Anterior cingulate cortex (tissue), 58 donors: Measurements from ENCODE around the gene ATP6V0B.

Source experiments
- DNase-seq, 58 donors: peaks; one replicate each; lab custom pipeline; 2025; lab: John Stamatoyannopoulos, UW

Gene ATP6V0B

DNA sequence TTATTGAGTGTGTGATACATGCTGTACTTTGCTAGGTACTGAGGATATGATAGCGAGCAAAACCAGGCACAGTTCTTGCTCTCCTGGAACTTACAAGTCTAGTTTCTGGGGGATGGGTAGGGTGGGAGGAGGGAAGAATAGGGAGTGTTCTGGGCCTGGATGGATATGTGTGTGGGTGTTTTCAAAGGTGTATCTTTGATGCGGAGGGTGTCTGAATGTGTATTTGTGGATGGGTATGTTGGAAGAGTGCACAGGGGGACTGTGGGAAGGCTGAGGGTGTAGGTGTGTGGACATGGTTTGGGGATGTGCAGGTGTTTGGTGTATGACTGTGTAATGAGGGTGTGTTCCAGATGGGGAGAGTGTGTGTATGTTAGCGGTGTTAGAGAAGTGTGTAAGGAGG lies 9.4 kb upstream of the ATP6V0B start:
- DNase-seq: no peak

- no peak for DNase-seq
Observed at GRCh38 chr1:43968348-43968948, 6.3 kb upstream of the ATP6V0B start.

DNA sequence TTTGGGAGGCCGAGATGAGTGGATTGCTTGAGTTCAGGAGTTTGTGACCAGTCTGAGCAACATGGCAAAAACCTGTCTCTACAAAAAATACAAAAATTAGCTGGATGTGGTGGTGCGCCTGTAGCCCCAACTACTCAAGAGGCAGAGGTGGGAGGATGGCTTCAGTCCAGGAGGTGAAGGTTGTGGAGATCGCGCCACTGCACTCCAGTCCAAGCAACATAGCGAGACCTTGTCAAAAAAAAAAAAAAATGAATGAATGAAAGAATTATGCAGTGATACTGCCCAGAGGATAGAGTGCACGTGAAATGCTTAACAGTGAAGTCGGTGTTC lies 5.4 kb upstream of the ATP6V0B start:
- DNase-seq: no peak

GRCh38 chr1:43969746-43970466 lies 4.9 kb upstream of the ATP6V0B start, which contains the start of gene DPH2:
TSS of gene DPH2 (plus strand) at chr1:43970010. CDS start at chr1:43970176, 166 bp downstream.
- peak; percentile 59 to 99 (median 95) for DNase-seq

- no peak for DNase-seq
Observed at GRCh38 chr1:43970502-43970901, 4.3 kb upstream of the ATP6V0B start.

DNA sequence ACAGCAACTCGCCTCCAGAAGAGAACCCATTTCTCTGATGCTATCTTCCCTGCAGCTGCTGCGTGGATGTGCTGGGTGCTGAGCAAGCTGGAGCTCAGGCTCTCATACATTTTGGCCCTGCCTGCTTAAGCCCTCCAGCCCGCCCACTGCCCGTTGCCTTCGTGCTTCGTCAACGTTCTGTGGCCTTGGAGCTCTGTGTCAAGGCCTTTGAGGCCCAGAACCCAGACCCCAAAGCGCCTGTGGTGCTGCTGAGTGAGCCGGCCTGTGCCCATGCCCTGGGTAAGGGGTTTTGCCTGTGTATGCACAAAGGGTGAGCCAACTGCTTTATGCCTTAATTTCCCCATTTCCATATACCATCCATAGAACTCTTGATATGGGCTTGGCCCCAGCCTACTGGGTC lies 3.8 kb upstream of the ATP6V0B start:
- no peak for DNase-seq

DNA sequence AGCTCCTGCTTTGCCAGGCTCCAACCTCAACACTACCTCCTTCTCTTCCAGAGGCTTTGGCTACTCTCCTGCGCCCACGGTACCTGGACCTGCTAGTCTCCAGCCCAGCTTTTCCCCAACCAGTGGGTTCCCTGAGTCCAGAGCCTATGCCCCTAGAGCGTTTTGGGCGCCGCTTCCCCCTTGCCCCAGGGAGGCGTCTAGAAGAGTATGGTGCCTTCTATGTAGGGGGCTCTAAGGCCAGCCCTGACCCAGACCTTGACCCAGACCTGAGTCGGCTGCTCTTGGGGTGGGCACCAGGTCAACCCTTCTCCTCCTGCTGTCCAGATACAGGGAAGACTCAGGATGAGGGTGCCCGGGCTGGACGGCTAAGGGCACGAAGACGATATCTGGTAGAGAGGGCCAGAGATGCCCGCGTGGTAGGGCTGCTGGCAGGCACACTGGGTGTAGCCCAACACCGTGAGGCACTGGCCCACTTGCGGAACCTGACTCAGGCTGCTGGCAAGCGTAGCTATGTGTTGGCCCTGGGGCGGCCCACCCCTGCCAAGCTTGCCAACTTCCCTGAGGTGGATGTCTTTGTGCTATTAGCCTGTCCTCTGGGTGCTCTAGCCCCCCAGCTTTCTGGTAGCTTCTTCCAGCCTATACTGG lies 3.3 kb upstream of the ATP6V0B start:
- DNase-seq: no peak

DNA sequence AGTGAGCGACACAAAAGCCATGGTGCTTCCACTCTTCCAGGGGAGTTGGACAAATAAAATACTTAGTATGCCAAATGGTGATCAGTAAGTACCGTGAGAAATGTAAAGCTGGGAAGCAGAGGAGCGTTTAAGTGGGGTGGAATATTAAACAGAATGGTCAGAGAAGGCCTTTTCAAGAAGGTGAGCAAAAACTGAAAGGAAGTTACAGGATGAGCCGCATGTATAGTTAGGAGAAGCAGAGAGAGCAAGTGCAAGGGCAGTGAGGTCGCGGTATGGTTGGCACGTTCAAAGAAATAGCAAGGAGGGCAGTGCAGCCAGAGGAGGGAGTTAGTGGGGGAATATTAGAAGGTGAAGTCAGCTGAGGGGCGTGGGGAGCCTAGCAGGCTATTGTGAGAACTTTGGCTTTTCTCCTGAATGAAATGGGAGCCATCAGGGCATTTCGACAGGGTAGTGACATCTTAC lies 748 bp upstream of the ATP6V0B start:
- peak in 1 of 58 donors; percentile 49 for DNase-seq

- peak in 26 of 58 donors; percentile 17 to 62 (median 40) for DNase-seq
Observed at GRCh38 chr1:43975249-43975961, 645 bp downstream of the ATP6V0B start.

GRCh38 chr1:43976045-43976444 lies 1.3 kb downstream of the ATP6V0B start:
- DNase-seq: no peak

- DNase-seq: no peak
Observed at GRCh38 chr1:43976890-43977289, 2.1 kb downstream of the ATP6V0B start.

DNA sequence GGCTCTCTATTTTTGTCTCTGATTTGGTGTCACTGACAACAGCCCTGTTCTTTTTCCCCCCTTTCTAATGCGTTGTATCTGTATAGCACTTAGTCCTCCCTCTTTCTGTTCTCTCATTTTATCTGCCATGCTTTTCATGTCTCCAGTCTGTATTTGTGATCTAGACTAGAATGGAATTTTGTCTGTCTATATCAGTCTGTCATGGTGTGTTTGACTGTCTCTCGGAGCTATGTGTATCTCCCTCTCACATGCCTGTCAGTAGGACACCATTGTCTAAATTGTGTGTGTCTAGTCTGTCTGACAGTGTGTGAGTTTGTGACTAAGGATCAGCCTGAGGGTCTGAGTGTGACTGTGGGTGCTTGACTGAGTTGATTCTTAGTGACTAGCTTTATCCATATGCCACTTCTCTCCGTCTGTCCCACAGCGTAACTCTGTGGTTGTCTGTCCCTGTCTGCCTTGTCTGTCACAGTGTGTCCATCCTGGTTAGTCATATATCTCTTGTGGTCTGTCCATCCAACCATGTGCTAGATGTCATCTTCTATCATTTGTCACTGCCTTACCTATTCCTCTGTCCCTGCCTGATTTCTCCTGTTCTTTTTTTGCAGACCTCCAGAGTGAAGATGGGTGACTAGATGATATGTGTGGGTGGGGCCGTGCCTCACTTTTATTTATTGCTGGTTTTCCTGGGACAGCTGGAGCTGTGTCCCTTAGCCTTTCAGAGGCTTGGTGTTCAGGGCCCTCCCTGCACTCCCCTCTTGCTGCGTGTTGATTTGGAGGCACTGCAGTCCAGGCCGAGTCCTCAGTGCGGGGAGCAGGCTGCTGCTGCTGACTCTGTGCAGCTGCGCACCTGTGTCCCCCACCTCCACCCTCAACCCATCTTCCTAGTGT lies 2.9 kb downstream of the ATP6V0B start:
- DNase-seq: no peak

DNA sequence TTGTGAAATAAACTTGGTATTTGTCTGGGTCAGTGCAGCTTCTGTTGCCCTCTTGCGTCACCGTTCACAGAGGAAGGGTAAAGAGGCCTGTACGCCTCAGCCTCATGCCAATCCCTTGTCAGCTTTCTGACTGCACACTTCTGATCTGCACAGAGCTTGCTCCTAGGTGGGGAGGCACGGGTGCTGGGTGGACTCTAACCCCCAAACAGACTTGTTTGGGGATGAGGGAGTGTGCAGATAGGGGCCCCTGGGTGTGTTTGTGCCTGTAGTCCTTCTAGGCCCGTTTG lies 3.4 kb downstream of the ATP6V0B start:
- no peak for DNase-seq

- peak in 39 of 58 donors; percentile 10 to 66 (median 31) for DNase-seq
Observed at GRCh38 chr1:43978551-43979260, 3.9 kb downstream of the ATP6V0B start, which contains the start of gene B4GALT2. TSS of gene B4GALT2 (plus strand) at chr1:43979210. CDS start at chr1:43981161, 1,951 bp downstream.

DNA sequence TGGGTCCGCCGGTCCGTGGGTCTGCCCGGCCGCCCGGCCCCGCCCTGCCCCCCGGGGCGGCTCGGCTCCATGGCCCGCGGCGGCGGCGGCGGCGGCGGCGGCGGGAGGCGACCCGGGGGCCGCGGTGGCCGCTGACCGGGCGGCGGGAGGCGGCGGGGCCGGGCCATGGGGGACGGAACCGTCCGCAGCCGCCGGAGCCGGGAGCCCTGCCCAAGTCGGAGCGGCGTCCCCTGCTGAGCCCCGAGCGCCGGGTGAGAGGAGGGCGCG lies 4.4 kb downstream of the ATP6V0B start:
- DNase-seq: no peak

- DNase-seq: peak in 29 of 58 donors; percentile 7 to 56 (median 33)
Observed at GRCh38 chr1:43979528-43980254, 4.9 kb downstream of the ATP6V0B start.

DNA sequence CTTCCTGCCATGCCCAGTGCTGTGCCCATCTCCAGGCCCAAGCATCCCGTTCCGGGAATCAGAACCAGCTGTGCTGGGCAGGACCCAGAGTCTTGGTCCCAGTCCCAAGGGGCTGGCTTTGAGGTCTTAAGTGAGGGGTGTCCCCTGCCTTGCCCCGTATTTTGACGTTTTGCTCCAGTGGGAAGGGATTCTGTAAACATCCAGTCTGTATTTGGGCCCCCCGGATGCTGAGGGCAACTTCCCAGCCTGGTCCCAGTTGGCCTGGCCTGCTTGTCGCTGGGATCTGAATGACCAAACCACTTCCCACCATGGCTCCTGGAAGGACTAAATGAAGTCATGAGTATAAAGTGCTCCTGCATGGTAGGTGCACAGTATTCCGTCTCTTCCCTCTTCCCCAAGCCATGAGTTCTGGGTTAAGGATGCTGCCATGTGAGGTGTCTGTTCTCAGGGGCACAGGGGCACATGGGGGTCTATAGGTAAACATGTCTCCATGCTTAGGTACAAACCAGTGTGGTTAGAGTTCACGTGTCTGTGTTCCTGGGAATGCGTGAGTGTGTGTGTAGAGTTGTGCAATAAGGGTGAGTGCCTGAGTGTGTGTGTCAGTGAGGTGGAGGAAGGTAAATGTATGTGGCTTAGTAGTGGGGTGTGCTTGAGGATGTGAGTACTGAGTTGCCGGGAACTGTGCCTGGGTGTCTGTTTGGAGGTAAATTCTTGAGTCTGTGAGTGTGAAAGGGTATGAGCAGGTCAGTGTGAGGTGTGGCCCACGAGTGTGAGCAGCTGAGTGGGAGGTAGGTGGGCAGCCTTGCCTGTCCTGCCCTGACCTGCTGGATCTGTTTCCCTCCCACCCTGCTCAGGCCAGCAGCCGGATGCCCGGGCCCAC lies 5.7 kb downstream of the ATP6V0B start:
- DNase-seq: no peak

GRCh38 chr1:43981135-43981491 lies 6.4 kb downstream of the ATP6V0B start:
- DNase-seq: no peak
